HepG2 (cell line): Measurements from ENCODE around the gene PROC. TPM values are rescaled to one million over a fixed set of nuclear protein-coding genes. Genes with fewer than 3 reads are reported as not detected.
A peak's percentile ranks its signal among the peaks of the same experiment; 100 is the strongest.

Experiments used
- ARID3A ChIP-seq: IDR thresholded peaks from 2 replicates; pipeline ENCODE4 v1.6.1; 2012; ENCODE audit warnings: low read depth, low read length, improper control_type of control experiment
- CSRNP2 ChIP-seq: sonication (generic); formaldehyde crosslinking; conservative IDR thresholded peaks from 2 replicates; pipeline ENCODE4 v1.8.0; 2022; ENCODE audit warnings: low read depth, missing genetic modification reagents
- EED ChIP-seq: sonication (generic); formaldehyde crosslinking; IDR thresholded peaks from 2 replicates; pipeline ENCODE4 v1.5.0; 2020; ENCODE audit warnings: mild to moderate bottlenecking, missing genetic modification reagents
- FOXP4 ChIP-seq: sonication (generic); formaldehyde crosslinking; IDR thresholded peaks from 2 replicates; pipeline ENCODE4 v1.4.0; 2020; ENCODE audit warnings: missing genetic modification reagents
- FUBP1 ChIP-seq: sonication (generic); formaldehyde crosslinking; IDR thresholded peaks from 2 replicates; pipeline ENCODE4 v1.5.1; 2020; ENCODE audit warnings: missing genetic modification reagents, mild to moderate bottlenecking, borderline replicate concordance
- HMG20A ChIP-seq: IDR thresholded peaks from 2 replicates; pipeline ENCODE4 v1.6.1; 2016; ENCODE audit warnings: borderline replicate concordance
- PCBP1 ChIP-seq: fragments of 200-400 bp; formaldehyde crosslinking; IDR thresholded peaks from 2 replicates; pipeline ENCODE4 v1.6.1; 2017; ENCODE audit warnings: mild to moderate bottlenecking, low read depth, low read length, borderline replicate concordance
- POLR2AphosphoS5 ChIP-seq: IDR thresholded peaks from 2 replicates; pipeline ENCODE4 v1.6.1; 2012; ENCODE audit warnings: low read depth, low read length
- ZIK1 ChIP-seq: sonication (generic); formaldehyde crosslinking; IDR thresholded peaks from 2 replicates; pipeline ENCODE4 v1.5.0; 2020; ENCODE audit warnings: mild to moderate bottlenecking, low read depth, missing genetic modification reagents, borderline replicate concordance
- ZNF446 ChIP-seq: sonication (generic); formaldehyde crosslinking; IDR thresholded peaks from 2 replicates; pipeline ENCODE4 v1.5.0; 2020; ENCODE audit warnings: mild to moderate bottlenecking, missing genetic modification reagents
- ZNF549 ChIP-seq: sonication (generic); formaldehyde crosslinking; IDR thresholded peaks from 2 replicates; pipeline ENCODE4 v1.5.0; 2020; ENCODE audit warnings: missing genetic modification reagents
- ZNF770 ChIP-seq: sonication (generic); formaldehyde crosslinking; IDR thresholded peaks from 2 replicates; pipeline ENCODE4 v1.5.0; 2020; ENCODE audit warnings: mild to moderate bottlenecking, missing genetic modification reagents
- ZNF776 ChIP-seq: sonication (generic); formaldehyde crosslinking; IDR thresholded peaks from 2 replicates; pipeline ENCODE4 v1.4.0; 2020; ENCODE audit warnings: mild to moderate bottlenecking, missing genetic modification reagents
- polyA plus RNA-seq, 8 experiments: library from polyadenylated mRNA; depleted of rRNA in 3 of 8; stranded (reverse) in 7 of 8; unstranded in 1 of 8; fragments of >200 nt; fragmentation: Illumina TruSeq in 4 of 8; extraction: Trizol in 4 of 8; gene quantifications; 2 replicates each; pipeline versions ENCODE4 v1.2.1 to v1.2.3, GENCODE V29; 2011 to 2016; ENCODE audit warnings: low read depth in 4 of 8, missing spikeins in 1 of 8, mixed read lengths in 1 of 8; ENCODE audit not compliant: insufficient read depth in 1 of 8
- total RNA-seq, 5 experiments: library from RNA; depleted of rRNA; stranded (reverse); fragments of >200 nt; fragmentation: Illumina TruSeq; extraction: Trizol; gene quantifications; 2 replicates each; pipeline ENCODE4 v1.2.3, GENCODE V29; 2016; ENCODE audit warnings: low read depth in 1 of 5

PROC gene
- total and polyA plus RNA-seq, 2 of the 13 experiments (the other 11 are each of a cell fraction or from before 2014, with no cell fraction given) = 134 to 185 TPM

GRCh38 chr2:127415593-127416505 lies 2.4 kb upstream of the PROC start (continued):
- TF ChIP-seq FOXP4 (no peak), HMG20A (no peak), POLR2AphosphoS5 (no peak), CSRNP2 (CRISPR knock-in tag) (peak; percentile 63; the same call in 1 of the 2 replicates), EED (CRISPR knock-in tag) (peak; percentile 46; the same call in 1 of the 2 replicates), ZNF446 (CRISPR knock-in tag) (no peak; the same call in 1 of the 2 replicates), FUBP1 (CRISPR knock-in tag) (no peak), ZNF770 (CRISPR knock-in tag) (no peak), ARID3A (no peak), PCBP1 (peak; percentile 77; the same call in 1 of the 2 replicates), ZNF549 (CRISPR knock-in tag) (no peak), ZIK1 (no peak), ZNF776 (CRISPR knock-in tag) (0 out of 2 replicates have a peak, but pooled peaks have one; percentile 5)
